ENCODE results near the gene YIPF5.

- TF ChIP-seq CTCF (IDR thresholded peaks at IDR 0.05): no peak
- TF ChIP-seq POLR2A (IDR thresholded peaks at IDR 0.05; ENCODE audit: low read depth): no peak
- TF ChIP-seq POLR2AphosphoS5 (IDR thresholded peaks at IDR 0.05): no peak
Observed at GRCh38 chr5:144202726-144203125, 32.3 kb upstream of the YIPF5 start.

Data from esophagus muscularis mucosa (tissue), 3 donors.